ENCODE measurements around the gene TNNC2.

Gene TNNC2

DNA sequence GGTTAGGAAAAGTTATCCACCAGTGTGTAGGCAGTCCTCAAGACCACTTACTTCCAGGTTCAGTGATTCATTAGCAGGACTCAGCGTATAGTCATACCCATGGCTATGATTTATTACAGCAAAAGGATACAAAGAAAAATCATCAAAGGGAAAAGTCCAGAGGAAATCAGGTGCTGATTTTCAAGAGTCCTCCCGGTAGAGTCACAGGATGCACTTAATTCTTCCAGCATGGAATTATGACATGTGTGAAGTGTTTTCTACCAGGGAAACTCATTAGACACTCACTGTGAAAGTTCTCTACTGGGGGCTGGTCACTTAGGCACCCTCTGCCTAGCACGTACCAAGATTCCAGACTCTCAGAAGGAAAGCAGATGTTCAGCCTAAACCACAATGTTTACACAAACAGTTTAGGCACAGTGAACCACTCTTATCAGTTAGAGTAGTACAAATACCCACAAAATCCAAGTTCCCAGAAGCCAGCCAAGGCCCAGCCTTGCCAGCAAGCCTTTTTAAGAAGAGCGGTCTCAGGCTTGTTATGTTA, 45.7 kb downstream of the TNNC2 start:
- DNase-seq (ENCODE audit: low read depth), result peak; percentile 99

DNA sequence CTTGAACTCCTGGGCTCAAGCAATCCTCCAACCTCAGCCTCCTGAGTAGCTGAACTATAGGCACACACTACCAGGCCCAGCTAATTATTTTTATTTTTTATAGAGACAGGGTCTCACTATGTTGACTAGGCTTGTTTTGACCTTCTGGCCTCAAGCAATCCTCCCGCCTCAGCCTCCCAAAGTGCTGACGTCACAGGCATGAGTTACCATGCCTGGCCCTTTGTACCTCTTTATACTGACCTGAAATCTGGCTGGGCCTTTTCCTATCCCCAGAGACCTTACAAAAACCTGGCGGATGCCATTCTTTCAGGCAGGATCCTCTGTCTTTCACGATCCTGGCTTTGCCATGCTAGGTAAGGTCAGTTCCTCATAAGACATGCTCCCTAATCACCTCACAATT, 47.0 kb downstream of the TNNC2 start:
- DNase-seq (ENCODE audit: low read depth), result peak; percentile 8

- DNase-seq (ENCODE audit: low read depth), result peak; percentile 100
Measured at GRCh38 chr20:45779011-45779915, 47.8 kb downstream of the TNNC2 start.

- no peak for DNase-seq (ENCODE audit: low read depth)
Measured at GRCh38 chr20:45776931-45777330, 50.2 kb downstream of the TNNC2 start.

DNA sequence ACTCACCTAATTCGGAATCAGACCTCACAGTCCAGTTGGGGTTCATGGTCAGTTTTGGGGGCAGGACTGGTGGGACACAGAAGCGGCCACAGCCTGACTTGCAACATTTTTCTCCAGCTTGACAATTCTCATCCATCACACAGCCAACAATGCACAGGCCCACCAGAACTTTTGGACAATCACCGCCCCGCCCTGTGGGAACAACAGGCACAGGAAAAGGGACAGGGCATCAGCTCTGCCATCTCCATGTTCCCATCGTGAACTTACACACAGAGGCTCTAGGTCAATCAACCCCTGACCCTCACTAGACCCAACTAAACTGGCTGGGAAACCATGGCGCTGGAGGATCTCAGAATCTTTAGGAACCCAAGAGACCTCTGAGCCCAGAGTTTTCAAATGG, 51.7 kb downstream of the TNNC2 start:
- no peak for DNase-seq (ENCODE audit: low read depth)

DNA sequence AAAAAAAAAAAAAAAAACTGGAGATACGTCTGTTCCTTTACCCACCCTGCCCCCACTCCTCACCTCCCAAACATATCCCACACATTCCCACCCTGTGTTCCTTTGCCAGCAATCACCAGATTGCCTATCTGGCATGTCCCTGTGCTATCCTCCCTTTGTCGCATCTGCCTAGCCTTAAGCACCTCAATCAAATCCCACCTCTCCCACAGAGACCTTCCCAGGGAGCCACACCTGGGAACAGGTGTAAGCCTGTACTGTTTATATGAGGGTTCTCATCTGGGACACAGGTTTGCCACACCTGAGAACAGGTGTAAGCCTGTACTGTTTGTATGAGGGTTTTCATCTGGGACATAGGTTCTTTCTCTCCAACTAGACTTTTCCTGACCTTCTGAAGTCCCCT, 52.2 kb downstream of the TNNC2 start:
- DNase-seq (ENCODE audit: low read depth), result no peak
